CD4-positive, alpha-beta T cell treated with Interleukin-1 beta for 1 hour (primary cell): ENCODE results near the gene HES3.

Experiments used
- DNase-seq, 2 donors: peaks; one replicate each; pipeline ENCODE4 v3.0.0-alpha.2; 2020 to 2022

The HES3 gene

DNA sequence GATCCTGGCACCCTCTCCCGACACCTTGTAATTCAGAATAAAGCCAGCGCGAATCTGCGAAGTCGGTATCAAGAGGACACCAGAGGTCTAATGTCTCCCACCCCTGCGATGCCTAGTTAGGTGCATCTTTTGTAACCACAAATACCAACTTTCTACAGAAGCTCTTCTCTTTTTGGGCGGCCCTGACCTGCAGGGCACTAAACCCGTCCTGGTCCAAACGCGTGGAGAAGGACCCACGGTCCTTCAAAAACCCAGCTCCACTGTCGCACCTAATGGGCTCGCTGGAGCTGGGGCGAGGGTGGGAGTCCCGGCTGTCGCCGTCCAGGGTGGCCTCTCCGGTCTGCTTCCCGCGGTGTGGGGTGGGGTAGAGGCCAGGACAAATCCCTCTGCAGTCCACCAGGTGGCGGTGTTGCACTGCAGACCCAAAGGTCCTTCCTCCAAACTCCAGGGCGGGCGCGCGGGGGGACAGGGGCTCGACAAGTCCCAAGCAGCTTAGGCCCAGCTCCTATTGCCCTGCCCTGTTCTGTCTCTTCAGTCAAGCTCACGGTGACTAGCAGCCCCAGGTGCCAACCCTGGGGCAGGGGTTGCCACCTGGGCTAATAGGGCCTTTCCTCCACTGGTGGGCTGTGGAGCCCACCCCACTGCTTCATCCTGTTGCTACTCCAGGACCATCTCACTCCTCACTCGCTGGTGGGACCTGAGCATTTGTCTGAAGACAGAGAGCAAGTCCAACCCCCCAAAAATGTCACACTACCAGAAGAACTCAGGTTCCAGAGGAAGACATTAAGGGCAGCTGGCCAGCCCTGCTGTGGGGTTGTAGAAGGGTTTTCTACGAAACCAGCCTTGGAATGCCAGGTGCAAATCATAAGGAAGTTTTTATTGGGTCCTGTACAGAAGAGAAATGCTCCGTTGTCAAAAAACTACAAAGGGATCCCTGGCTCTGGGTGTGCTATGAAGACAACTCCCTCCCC, 2.8 kb downstream of the HES3 start:
- DNase-seq = peak; percentile 75 to 79

- no peak for DNase-seq
These were observed 3.7 kb downstream of the HES3 start for GRCh38 chr1:6247651-6248050.

DNA sequence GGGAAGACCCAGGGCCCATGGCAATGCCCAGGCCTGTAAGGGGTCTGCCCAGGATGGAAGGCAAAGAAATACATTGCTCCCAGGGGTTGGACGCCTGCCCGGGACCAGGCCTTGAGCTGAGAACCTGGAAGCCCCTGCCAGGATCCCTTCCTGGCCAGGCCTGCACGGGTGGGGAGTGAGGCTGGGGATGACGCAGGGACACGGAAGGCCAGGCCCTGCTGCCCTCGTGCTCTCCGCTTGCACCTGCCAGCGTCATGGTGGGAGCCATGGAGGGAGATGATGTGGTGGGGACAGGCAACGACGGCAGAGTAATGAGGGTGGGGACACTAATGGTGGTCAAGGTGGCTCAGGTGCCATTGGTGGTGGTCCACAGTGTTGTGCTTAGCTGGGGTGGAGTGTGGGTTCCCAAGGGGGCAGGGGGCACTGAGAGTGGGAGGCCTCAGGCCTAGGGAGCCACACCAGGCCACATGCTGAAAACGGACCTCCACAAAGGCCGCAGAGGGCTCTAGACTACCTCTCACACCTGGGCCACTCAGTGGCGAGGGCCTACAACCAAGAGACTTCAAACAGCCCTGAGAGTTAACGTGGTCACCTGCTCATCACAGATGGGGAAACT, 4.3 kb downstream of the HES3 start:
- no peak for DNase-seq

DNA sequence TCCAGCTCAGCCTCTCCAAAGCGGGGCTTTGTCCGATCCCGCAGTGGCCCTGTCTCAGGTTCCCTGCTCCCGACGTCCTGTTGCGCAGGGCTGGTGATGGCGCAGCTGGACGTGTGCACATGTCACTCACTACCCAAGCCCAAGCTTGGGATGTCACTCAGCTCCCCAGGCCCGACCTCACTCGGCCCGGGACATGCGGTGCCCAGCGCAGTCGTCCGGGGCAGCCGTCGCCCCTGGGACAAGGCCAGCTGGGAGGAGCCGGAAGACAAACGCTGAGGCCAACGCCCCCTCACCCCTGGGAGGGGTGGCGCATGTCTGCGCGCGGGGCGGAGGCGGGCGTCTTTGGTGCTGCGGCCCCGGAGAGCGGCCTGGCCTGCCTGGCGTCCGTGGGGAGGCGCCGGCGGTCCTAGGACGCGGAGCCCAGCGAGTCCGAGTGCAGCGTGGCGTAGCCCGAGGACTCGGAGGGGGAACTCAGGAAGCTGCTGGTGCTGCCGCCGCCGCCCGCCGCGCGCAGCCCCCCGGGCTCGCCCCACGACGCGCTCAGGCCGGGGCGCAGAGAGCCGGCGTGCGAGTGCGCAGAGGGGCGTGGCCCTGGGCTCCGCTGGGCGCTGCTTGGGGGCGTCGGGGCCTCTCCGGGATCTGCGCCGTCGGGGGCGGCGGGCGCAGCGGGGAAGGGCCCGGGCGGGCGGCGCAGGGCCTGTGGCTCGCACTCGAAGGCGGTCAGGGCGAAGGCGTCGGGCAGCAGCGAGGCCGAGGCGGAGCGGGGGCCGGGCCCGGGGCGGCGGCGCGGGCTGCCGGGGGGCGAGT, 5.2 kb downstream of the HES3 start:
- DNase-seq = no peak

DNA sequence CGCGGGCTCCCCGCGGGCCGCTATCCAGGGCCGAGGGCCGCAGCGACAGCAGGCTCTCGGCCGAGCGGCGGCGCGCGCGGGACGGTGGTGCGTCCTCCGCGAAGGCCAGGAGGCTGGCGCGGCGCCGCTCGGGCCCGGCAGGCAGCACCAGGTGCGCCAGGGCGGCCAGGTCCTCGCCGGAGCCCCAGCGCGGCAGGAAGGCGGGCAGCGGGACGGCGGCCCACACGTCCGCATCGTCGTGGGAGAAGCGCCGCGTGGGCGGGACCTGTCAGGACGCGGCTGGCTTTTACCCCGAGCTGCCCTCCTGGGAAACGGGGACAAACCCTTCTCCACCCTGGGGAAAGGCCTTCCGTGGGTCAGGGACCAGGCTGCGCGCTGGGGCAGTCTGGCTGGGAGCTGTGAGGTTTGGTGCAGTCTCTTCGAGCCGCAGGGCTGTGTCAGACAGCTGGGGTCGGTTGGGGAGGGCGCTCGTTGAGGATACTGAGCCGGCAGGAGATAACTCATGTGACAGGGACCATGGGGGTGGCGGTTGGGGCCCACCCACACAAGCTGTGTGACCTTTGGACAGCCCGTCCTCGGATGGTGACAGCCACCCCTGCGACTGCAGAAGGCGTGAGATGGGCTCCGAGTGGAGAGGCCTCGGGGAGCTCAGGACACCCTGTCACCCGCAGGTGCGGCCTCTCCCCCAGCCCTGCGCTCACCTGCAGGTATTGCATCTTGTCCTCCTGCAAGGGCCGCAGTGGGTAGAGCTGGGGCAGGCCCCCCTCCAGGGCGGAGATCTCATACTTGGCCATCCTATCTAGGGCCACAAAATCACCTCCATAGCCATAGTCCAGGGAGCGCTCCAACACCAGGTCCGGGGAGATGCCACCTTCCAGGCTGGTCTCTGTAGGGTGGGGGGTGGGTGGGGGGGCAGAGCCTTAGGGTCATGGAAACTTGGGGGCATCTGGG, 6.0 kb downstream of the HES3 start:
- DNase-seq = no peak

DNA sequence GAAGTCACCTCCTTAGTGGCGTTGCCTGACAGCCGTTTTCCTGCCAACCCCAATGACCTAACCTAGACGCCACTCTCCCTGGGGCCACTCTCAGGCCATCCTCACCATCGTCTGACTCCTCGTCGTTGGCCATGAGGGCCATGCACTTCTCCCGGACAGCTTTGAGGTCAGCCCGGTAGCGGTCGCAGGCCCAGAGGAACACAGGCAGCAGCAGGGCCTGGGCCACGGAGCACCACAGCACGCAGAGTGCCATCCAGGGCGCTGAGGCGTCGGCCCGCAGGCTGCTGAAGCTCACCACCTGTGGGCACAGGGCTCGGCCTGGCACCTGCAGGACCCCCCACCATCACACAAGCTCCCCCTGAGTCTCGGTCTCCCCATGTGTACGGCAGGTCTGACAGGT, 7.3 kb downstream of the HES3 start:
- no peak for DNase-seq

GRCh38 chr1:6251681-6252373, 7.8 kb downstream of the HES3 start:
- DNase-seq = no peak

- no peak for DNase-seq
These were observed 8.4 kb downstream of the HES3 start for GRCh38 chr1:6252374-6252710.

DNA sequence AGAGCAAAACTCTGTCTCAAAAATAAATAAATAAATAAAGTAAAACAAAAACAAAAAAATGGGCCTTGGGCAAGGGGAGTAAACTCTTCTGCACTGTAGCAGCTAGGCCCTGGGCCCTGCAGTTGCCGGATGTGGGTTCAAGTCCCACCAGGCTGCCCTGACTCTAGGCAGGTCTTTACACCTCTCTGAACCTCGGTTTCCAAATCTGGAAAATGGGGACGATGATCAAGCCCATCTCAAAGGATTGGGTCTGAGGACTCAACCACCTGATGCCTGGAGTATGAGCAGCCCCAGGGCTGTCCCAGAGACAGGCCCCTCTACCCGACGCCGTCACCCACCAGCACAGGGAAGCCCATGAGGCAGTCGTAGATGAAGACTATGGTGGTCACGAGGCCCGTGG, 9.4 kb downstream of the HES3 start:
- DNase-seq = no peak

DNA sequence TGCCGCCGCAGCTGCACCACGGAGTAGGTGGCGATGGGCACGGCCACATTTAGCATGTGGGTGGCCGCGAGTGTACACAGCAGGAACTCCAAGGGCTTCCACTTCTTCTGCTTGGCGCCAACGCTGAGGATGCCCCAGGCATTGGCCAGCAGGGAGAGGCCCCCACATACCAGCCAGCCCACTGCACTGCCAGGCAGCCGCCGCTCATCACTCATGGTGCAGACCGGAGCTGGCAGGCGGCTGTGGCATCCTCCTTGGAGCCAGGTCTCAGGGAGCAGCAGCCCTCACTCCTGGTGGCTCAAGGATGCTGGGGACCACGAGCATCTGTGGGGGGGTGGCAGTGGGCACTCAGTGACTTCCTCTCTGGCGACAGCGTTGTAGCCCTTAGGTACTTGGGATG, 10.7 kb downstream of the HES3 start:
- DNase-seq = no peak

DNA sequence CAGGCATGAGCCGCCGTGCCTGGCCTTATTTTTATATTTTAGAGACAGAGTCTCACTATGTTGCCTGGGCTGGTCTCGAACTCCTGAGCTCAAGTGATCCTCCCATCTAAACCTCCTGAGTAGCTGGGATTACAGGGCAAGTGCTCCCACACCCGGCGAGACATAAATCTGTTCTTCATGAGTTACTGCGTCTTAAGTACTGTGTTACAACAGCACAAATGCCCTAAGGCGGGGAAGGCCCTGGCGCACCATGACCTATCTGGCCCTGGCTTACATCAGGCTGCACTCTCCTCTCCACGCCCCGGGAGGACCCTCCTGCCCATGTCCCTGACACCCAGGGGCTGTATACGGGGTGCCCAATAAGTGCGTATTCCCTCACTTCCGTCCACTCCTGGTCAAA, 12.7 kb downstream of the HES3 start:
- DNase-seq = no peak

GRCh38 chr1:6257541-6258069, 13.6 kb downstream of the HES3 start:
- DNase-seq = no peak

- DNase-seq = no peak
These were observed 14.7 kb downstream of the HES3 start for GRCh38 chr1:6258675-6259074.

DNA sequence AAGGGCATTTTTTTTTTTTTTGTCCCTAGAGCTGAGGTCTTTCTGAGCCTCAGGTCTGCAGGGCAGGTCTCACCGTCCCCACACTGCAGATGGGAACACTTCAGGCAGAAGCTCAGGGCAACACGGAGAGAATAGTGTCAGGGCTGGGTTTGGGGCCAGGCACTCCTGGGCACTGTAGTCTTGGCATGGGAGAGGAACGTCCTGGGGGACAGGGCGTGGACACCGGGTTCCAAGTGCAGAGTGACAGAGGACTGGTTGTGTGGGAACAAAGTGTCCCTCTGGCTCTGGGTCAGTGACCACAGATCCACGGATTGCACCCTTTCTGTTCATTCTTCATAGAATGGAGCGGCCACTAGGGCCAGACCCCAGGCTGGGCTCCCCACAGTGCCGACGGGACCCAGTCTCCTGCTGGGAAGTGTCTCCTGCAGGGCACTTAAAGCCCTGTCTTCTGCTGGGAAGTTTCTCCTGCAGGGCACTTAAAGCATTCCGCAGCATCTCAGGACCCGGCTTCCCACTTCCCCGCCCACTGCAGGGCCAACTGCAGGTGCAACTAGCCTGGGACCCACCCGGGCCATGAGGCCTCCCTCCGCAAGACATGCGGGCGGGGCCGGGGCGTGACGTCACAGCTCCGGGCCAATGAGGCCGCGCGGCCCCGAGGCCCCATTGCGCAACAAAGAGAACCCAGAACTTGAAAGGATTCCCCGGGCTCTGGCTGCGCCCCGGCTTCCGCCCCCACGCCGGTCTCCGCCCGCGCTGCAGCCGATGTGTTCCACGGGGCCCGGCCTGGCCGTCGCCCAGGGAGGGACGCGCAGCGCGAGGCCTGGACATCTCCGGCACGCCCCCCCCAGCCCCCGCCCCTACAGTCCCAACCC, 15.7 kb downstream of the HES3 start:
- DNase-seq = peak; percentile 82 to 85

DNA sequence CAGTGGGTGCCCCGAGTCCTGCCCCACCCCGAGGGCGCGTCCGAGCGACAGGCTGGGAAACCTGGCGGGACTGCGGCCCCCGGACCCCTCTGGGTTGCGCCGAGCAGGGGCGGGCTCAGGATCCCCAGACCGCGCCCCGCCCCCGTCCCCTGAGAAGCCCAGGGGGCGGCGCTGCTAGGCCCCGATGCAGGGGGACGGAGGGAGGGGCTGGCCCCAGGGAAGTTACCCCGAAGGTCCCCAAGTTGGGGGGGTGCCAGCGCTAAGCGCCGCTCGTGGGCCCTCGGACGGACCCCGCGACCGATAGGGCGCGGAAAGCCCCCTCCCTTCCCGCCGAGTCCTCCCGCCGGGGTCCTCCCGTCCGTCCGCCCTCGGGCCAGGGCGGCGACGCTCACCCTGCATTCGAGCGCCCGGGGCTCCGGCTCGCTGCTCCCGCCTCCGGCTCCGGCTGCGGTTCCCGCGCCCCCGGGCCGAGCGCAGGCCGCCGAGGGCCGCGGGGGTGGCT, 16.5 kb downstream of the HES3 start:
- peak in 1 of 2 donors; percentile 10 for DNase-seq

DNA sequence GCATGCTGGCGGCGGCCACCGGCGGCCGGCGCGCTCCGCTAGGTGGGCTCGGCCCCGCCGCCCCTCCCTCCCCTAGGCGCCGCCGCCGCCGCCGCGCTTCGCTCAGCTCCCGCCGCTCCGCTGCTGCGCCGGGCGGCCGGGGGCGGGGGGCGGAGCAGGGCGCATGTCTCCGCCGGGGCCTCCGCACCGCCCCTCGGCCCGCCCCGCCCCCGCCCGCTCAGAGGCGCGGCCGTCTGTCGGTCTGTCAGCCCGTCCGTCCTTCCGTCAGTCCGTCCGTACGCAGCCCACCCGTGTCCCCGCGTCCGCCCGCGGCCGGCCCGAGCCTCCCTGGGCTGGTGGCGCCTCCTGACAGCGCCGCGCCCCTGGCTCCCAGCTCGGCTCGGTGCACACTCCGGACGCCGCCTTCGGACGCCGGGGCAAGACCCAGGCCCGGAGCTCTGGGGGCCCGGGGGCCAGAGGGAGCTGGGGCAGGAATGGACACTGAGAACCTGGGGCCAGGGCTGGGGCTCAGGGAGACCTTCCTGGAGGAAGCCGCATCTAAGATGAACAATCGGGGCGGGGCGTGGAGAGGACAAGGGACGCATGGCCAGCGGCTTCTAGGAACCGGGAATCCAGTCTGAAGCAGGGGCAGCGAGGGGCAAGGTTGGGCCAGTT, 17.1 kb downstream of the HES3 start, which contains the start of gene GPR153:
Gene GPR153 (minus strand): TSS at position 138 of the 654 bp plus-strand sequence. CDS start 6,193 bp downstream, outside the sequence.
- DNase-seq = peak; percentile 33 to 47

DNA sequence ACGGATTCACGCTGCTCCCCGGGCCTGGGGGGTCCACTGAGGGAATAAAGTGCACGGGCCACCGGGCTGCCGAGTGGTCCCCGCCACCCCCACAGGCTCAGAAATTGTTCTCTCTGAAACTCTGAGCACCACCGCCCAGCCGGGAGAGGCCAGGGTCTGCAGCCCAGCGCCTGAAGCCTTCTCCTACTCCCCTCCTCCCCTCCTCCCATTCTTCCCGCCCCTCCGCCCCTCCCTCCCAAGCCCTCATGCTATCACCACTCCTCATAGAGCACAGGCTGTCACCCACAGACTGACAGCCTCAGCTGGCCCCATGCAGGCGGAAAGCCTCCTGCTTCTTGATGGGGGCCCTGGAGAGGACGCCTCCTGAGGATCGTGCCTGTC, 17.6 kb downstream of the HES3 start:
- no peak for DNase-seq

GRCh38 chr1:6262555-6263420, 18.8 kb downstream of the HES3 start:
- DNase-seq = no peak

GRCh38 chr1:6263716-6264115, 19.7 kb downstream of the HES3 start:
- DNase-seq = no peak
